ENCODE measurements around the gene CCDC82. TPM values are rescaled to one million over a fixed set of nuclear protein-coding genes. Genes with fewer than 3 reads are reported as not detected.

CCDC82 gene
- total and polyA plus RNA-seq, 7 donors = 6.3 to 21.4 (median 8.6) TPM

DNA sequence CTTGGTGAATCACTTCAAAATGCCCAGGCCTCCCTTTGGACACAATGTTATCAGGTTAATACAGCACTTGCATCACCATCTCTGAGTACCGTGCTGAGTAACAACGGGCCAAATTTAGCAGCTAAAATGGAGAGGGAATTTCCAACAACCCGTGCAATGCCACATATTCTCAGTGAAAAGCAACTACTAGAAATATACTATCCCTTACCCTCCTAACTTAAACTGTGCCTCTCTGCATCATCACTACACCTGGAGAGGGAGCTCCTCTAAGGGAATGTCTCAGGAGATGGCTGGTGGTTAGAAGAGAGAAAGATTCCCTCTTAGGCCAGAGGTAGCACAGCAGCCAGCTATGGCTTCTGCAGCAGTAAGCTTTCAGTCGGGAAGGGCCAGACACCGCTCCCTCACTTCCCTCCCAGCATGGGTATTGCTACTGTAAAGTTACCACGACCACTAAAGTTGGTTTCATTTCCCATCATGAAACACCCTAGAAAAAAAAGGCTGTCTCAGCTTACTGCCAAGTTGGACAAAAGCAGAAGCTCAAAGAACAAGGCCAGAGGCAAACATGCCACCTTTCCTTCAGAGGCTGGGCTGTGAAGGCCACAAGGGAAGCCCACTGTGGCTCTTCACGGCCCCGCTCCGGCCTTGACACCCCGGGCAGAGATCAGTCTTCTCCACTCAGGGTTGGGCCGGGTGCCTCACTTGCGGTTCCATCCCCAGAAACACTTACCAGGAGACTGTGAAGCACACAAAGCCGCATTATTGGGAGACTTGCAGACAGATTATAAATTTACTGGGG is 50.6 kb downstream of the CCDC82 start:
- DNase-seq = peak; percentile 18 to 59
- intact Hi-C loops (cut with DNase I) = no loop called here
- ATAC-seq = peak in 1 of 4 donors; percentile 48

DNA sequence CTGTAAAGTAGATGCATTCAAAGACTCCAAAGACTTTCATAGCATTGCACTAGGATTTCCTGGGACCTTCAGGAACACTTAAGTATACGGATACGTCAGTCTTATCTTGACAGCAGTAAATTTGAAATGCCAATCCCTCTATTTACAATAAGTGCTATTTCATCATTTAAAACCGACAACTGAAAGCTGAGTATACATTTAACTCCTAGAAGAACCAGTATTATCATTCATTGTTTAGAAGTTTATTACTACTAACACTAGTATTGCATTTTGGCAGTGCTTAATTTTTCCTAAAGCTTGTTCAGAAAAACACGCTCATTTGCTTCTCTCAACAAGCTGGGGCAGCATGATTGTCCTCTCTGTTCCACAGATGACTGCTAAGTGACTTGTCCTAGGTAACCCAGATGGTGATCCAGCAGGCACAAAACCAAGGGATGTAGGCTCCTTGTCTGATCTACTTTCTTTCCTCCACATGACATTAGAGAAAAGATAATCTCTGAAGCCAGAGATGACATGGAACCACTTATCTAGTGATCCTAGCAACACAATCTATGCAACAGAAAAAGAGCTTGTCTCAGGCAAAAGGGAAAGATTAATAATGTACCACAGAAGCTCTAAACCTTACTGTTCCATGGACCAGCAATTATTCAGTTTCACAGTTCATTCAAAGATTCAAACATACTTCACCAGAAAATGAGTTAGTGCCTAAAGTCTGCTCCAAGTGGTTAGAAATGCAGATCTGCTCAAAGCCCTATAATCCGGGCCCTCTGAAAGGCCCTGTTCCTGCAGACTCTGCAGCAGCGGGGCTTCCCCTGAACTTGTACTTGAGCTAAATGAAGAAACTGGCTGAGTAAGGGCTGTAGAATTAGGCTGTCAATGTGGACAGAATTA is 51.9 kb downstream of the CCDC82 start:
- H3K9me3 ChIP-seq = no peaks in the 10 kb centered on the region
- H3K4me1 ChIP-seq = peaks cover 8% of the 10 kb centered on the region
- intact Hi-C loops (cut with DNase I) = no loop called here
- H3K27ac ChIP-seq = no peak overlapping the region
- H3K27me3 ChIP-seq (ENCODE audit: insufficient read depth in 3 of 3, low read length in 2 of 3) = no peaks in the 10 kb centered on the region
- no peaks in the 10 kb centered on the region for H3K36me3 ChIP-seq (ENCODE audit: insufficient read depth in 1 of 2, low read depth in 1 of 2)
- TF ChIP-seq, protein P1, sequence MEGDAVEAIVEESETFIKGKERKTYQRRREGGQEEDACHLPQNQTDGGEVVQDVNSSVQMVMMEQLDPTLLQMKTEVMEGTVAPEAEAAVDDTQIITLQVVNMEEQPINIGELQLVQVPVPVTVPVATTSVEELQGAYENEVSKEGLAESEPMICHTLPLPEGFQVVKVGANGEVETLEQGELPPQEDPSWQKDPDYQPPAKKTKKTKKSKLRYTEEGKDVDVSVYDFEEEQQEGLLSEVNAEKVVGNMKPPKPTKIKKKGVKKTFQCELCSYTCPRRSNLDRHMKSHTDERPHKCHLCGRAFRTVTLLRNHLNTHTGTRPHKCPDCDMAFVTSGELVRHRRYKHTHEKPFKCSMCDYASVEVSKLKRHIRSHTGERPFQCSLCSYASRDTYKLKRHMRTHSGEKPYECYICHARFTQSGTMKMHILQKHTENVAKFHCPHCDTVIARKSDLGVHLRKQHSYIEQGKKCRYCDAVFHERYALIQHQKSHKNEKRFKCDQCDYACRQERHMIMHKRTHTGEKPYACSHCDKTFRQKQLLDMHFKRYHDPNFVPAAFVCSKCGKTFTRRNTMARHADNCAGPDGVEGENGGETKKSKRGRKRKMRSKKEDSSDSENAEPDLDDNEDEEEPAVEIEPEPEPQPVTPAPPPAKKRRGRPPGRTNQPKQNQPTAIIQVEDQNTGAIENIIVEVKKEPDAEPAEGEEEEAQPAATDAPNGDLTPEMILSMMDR (IDR thresholded peaks at IDR 0.05) = no peak
- DNase-seq = no peak
- 82 to 87% (median 83%) methylated on average over 6 of the region's 6 CpGs for WGBS, 3 donors
- no peak overlapping the region for H3K4me3 ChIP-seq
- ATAC-seq = no peak

More for the DNA sequence above, 50.6 kb downstream of the CCDC82 start:
- WGBS, 3 donors = 47 to 53% (median 52%) methylated on average over 13 of the region's 13 CpGs
- Histone ChIP-seq H3K9me3 (no peaks in the 10 kb centered on the region), H3K36me3 (ENCODE audit: insufficient read depth in 1 of 2, low read depth in 1 of 2) (no peaks in the 10 kb centered on the region), H3K27ac (peak overlapping the region; percentile 65), H3K4me3 (peak overlapping the region; percentile 82), H3K27me3 (ENCODE audit: insufficient read depth in 3 of 3, low read length in 2 of 3) (no peaks in the 10 kb centered on the region), H3K4me1 (peaks cover 10% of the 10 kb centered on the region)
- TF ChIP-seq, protein P1 (IDR thresholded peaks at IDR 0.05) = no peak

DNA sequence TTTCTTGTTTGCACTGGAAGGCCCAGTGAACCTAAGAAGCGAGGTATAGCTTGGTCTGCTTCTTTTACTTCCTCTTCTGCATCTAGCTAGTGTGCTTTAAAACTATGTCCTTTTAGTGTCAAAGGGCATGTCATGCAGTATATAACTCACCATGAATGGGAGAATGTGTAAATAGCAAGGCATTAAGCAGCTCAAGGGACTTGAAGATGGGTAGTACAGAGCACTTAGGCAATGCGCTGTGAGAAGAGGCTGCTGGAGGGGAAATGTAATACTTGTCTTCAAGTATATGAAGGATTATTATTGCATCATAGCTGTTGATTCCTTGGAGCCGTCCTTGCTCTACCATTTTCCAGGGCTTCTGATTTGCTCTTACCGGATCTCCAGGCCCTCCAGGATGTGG is 54.3 kb downstream of the CCDC82 start:
- no peak overlapping the region for H3K27ac ChIP-seq
- H3K27me3 ChIP-seq (ENCODE audit: insufficient read depth in 3 of 3, low read length in 2 of 3) = no peaks in the 10 kb centered on the region
- no peaks in the 10 kb centered on the region for H3K36me3 ChIP-seq (ENCODE audit: insufficient read depth in 1 of 2, low read depth in 1 of 2)
- intact Hi-C loops (cut with DNase I) = no loop called here
- H3K9me3 ChIP-seq = no peaks in the 10 kb centered on the region
- H3K4me3 ChIP-seq = no peak overlapping the region
- ATAC-seq = no peak
- DNase-seq = no peak
- 82 to 90% (median 88%) methylated on average over 4 of the region's 4 CpGs for WGBS, 3 donors
- TF ChIP-seq, protein P1 (IDR thresholded peaks at IDR 0.05) = no peak
- H3K4me1 ChIP-seq = peaks cover 8% of the 10 kb centered on the region

- no peaks in the 10 kb centered on the region for H3K36me3 ChIP-seq (ENCODE audit: insufficient read depth in 1 of 2, low read depth in 1 of 2)
- H3K4me3 ChIP-seq = no peak overlapping the region
- intact Hi-C loops (cut with DNase I) = no loop called here
- TF ChIP-seq, protein P1 (IDR thresholded peaks at IDR 0.05) = no peak
- DNase-seq = no peak
- ATAC-seq = no peak
- H3K27me3 ChIP-seq (ENCODE audit: insufficient read depth in 3 of 3, low read length in 2 of 3) = no peaks in the 10 kb centered on the region
- H3K27ac ChIP-seq = no peak overlapping the region
- H3K4me1 ChIP-seq = peaks cover 8% of the 10 kb centered on the region
- H3K9me3 ChIP-seq = no peaks in the 10 kb centered on the region
- WGBS, 3 donors = 89 to 94% (median 89%) methylated on average over 4 of the region's 4 CpGs
Observed at GRCh38 chr11:96334219-96334618, 55.5 kb downstream of the CCDC82 start.

Data from psoas muscle (tissue), 8 donors.